ENCODE measurements around the gene DBI.
A peak's percentile ranks its signal among the peaks of the same experiment; 100 is the strongest.

The DBI gene

DNA sequence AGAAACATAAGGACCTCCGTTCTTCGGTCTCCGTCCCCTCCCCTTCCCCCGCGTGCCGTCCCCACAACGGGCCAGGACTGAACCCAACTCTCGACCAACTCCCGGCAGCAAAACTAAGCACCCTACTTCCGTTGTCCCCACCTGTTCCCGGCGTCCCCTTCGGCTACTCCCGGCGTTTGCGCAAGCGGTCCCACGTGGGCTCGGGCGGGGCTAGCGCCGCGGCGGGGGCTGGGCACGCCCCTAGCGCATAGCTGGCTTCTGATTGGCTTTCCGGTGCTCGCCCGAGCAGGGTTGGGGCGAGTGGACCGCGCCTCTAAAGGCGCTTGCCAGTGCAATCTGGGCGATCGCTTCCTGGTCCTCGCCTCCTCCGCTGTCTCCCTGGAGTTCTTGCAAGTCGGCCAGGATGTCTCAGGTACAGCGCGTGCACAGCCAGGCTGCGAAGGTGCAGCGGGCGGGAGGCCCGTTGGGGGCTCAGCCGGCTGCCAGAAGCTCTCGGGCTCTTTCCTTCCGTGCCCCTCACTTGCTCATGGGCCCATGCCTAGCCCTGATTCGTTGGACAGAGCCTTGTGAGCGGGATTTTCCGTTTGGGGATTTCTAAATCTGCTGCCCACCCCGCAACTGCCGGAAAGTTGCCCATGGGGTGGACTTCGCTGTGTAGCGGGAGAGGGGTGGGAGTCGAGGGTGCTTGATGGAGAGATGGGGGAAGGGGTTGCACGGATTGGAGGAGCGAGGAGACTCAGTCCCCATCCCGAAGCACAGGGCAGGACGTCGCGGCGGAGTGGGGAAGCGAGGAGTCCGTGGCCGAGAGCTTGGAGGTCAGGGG is at the start of gene DBI, which contains the start of gene C2orf76:
Gene DBI (plus strand): TSS at position 329 of the 823 bp plus-strand sequence. CDS start 75 bp downstream, at position 404.
Gene C2orf76 (minus strand): TSS at position 186 of the 823 bp plus-strand sequence. CDS start 26,875 bp downstream, outside the sequence.
- peak; percentile 95 for DNase-seq

DNA sequence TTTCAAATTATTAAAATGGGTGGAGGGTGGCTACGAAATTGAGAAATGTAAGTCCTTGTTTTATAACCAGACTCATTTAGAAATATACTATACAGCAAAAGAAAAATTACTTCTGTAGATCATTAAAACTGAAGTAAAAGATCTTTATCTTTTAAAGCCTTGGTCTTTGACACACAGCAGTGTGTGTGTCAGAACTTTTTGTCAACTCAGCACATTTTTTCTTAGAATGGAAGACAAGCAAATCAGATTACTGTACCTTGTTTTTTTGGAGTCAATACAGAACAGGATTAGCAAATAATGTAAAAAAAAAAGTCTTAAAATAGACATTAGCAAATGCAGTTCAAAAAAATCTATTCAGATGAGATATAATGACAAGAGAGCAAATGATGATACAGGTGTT is 49.2 kb upstream of the DBI start:
- no peak for DNase-seq

DNA sequence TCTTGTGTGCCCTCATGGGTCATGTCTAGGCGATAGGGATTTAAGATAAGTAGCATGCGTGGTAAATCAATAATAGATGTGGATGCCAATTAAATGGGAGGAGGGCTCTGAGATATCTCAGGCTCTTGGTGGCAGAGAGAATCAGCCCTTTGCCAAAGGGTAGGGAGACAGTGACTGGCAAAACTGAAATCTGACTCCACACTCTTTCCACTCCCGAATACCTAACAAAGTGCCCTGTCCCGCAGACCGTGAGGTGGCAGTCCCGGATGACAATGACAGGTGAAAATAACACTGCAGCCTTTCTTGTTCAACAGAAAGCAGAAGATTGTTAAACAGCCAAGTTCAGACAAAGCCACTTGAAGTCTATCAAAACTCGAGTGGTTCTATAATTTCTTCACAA is 47.2 kb upstream of the DBI start:
- DNase-seq: no peak

DNA sequence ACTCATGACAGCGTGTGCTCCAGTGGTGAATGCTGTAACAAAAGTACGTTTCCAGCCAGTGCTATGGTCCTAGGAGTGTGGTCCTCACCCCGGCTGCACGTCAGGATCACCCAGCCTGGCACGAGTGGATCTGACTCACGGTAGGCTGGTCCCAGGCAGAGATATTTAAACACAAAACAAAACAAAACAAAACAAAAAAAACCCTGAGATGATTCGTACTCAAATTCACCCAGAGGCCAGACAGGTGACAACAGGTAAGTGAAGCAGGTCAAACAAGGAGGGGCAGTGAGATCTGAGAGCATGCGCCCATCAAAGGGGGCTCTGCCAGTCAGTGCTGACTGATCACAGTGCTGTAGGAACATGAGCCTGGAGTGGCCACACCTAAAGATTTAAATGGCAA is 43.3 kb upstream of the DBI start:
- no peak for DNase-seq

DNA sequence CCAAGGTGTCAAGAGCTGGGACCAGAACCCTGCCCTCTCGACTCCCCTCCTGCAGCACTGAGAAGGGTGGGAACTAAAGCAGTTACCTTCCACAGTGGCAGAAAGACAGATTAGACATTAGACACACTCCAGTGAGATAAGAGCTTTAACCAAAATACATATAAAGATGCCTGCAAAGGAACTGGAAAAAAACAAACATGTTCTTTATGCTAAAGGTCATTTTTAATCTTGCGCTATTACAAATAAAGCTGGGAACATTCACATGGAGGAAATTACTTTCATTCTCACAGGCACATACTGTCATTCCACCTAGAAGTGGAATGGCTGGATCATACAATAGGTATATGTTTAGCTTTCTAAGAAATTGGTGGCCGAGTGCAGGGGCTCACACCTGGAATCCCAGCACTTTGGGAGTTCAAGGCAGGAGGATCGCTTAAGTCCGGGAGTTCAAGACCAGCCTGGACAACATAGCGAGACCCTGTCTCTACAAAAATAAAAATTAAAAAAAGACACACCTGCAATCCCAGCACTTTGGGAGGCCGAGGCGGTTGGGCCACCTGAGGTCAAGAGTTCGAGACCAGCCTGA is 42.0 kb upstream of the DBI start:
- no peak for DNase-seq

DNA sequence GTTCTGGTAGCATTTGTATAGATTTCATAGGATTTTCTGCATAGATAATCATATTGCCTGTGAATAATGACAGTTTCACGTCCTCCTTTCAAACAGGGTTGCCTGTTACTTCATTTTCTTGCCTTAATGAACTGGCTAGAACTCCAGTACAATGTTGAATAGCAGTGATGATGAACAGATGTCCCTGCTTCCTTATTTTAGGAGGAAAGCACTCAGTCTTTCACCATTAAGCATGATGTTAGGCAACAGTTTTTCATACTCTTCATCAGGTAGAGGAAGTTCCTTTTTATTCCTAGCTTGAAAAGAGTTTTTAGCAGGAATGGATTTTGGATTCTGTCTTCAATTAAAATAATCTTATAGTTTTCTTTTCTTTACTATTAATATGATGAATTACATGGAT is 39.8 kb upstream of the DBI start:
- no peak for DNase-seq

DNA sequence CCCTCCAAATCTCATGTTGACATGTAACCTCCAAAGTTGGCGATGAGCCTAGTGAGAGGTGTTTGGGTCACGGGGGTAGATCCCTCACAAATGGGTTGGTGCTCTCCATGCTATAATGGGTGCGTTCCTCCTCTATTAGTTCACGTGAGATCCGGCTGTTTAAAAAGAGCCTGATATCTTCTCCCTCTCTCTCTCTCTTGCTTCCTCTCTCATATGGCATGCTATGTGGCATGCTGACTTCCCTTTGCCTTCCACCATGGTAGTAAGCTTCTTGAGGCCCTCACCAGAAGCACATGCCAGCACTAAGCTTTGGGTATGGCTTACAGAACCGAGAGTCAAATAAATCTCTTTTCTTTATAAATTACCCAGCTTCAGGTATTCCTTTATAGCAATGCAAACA is 39.3 kb upstream of the DBI start:
- no peak for DNase-seq

DNA sequence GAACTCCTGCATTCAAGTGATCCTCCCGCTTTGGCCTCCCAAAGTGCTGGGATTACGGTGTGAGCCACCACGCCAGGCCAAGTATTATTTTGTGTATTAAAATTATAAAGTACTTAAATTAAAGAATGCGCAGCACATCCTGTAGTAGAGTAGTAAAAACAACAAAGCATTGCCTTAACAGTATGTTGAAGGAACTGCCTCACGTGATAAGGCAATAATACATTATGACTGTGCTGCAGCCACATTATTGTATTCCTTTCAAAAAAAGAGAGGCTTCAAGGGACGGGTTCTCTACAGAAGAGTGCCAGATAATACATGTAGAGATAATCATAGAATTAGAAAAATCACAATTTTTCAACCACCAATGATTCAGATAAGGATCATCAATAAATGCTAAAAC is 33.8 kb upstream of the DBI start:
- DNase-seq: no peak

DNA sequence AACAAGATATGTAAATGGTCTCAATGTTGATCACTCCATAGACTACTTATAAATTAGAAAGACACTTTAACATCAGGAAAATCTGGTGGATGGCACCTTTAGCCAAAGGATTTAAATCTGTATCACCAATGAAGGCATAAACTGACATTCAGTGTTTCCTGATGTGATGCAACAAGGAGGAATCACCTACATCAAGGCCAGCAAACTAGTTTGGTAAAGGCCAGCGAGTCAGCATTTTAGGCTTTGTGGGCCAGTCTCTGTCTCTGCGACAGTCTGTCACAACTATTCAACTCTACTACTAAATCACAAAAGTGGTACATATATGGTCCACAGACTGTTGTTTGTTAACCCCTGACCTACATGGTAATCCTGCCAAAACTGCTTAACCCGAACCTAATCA is 33.4 kb upstream of the DBI start:
- DNase-seq: no peak

DNA sequence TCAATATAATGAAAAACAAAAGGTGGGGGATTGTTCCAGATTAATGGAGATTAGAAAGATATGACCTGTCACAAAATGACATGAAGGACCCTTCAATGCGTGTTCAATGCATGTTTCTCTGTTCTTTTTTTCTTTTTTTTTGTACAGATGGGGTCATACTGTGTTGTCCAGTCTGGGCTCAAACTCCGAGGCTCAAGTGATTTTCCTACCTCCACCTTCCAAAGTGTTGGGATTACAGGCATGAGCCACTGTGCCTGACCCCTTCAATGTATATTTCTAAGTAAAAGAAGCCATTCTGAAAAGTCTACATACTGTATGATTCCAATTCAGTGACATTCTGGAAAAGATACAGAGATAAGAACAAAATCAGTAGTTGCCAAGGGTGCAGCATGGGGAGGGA is 32.9 kb upstream of the DBI start:
- no peak for DNase-seq

DNA sequence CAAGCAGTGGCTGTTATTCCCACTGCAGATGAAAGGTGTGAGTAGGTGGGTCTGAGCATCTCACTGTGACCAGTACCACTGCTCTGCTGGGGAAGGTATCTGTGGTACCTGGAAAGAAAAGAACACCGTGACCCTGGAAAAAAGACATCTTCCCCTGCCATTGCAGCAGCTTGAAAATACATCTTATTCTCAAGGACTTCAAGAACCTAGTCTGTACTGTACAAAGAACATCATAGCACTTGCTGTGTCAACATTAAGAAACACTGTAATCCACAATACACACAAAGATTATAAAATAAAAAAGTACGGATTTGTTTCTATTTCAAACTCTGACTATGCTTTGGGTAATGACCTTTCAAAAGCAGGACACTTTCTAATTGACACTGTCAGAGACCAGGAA is 29.0 kb upstream of the DBI start:
- no peak for DNase-seq

DNA sequence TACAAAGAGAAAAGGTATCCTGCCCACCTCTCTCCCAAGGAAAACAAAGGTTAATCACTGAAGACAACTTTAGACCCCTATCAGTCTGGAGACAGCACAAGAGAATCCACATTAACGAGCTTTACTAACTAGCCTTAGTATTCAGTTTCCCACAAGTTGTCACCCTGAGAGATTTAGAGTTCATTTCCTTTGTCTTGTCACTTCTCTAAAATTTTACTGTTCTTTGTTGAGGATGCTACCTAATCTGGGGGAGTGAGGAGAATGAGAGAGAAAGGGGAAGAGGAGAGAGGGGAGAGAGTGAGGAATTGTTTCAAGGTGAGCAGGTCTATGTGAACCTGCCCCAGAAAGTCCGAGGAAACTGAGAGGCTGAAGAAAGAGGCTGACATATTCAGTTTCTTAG is 28.5 kb upstream of the DBI start:
- DNase-seq: no peak

DNA sequence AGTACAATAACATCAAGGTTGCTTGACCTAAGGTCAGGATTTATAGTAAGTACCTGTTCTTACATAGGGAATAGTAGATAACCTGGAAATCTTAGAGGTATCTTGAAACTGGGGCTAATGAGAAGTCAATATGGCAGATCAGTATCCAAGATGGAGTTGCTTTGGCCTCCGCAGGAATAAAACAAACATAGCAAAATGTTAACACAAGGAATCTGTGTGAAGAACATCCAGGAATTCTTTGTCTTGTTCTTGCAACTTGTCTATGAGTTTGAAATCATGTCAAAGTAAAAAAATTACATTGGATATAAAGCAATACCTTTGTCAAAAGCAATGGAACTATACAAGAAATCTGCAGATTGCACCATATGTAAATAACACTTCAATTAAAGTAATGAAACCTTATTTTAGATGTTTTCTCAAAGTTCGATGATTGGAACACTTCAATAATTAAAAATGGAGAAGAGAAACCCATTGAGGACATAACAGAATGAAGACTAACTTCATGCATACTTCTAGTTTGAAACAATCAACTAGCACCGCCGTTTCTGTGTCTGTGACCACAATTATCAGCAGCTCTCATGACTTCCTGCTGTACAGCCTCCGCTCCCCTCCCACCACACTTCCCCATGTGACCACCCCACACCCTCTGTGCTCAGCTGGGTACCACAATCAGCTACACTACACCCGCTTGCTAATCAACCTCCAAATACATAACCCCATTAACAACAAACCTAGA is 27.8 kb upstream of the DBI start:
- peak; percentile 60 for DNase-seq

DNA sequence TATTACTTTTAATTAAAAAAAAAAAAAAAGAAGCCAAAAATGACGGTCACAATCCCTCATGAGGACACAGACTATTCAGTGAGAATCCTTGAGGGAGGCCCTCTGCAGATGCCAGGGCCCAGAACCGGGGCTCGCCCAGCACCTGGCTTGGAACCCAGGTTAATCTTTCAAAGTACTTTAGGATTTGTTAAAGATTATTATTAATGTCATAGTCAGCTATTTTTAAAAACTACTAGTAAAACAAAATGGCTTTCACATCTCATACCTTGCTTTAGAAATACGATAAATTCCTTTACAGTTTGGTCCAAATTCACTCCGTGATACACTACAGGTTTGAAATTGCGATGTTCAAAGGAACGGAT is 27.2 kb upstream of the DBI start:
- DNase-seq: no peak

DNA sequence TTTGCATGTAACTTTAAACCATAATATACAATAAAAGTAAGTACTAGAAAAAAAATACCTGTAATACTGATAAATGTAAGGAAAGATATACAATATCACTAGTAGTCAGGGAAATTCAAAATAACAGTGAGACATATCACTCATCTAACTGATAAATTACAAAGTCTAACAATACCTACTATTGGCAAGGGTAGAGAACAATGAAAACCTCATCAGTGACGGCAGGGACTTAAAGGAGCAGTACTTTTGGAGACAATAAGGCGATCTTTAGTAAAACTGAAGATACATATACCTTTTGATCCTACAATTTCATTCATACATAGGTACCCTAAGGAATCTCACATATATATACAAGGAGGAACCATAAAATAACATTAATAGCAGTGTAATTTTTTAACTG is 25.1 kb upstream of the DBI start:
- DNase-seq: no peak

DNA sequence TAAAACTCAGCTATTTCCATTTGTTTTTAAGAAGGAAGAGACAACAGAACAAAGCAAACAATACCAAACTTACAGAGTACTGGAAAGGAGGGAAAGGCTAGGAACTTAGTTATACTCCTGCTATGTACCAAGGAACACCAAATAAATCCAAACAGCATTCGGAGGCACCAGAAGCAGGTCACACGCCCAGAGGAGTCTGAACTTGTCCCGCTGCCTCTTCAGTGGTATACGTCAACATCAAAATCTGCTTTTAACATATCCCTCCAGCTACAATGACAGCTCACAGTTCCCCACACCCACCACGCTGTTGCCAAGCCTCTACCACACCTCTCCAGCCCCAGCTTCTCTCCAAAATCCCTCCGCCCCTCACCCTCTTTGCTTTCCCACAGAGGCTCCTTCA is 17.5 kb upstream of the DBI start:
- no peak for DNase-seq

DNA sequence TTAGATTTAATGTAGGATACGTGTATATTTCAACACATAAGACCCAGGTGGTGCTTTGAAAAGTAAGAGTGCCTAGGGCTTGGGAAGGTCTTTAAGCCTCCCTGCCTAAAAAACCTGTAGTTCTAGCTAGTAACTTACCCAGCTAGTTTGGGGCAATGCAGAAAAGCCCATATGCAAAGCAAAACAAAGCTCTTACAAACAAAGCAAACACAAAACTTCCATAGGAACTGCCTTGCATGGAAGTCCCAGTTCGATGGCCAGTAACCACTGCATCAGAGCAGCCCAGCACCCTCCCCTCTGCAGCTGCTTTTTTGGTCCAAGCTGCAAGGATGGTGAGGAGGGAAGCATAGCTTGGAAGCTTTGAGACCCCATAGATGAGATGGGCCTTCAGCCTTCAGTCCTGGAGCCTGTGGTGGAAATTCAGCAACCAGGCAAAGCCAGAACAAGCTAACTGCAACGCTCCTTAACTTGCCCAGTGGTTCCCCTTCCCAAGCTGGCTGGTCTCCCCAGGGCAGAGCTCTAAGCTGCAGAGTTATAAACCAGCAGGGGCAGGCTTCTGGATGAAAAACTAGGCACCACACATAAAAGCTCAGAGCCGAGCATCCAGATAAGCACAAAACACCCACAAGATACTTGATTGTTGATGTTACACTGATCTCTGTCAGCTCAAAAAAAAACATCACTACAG is 16.3 kb upstream of the DBI start:
- DNase-seq: no peak

DNA sequence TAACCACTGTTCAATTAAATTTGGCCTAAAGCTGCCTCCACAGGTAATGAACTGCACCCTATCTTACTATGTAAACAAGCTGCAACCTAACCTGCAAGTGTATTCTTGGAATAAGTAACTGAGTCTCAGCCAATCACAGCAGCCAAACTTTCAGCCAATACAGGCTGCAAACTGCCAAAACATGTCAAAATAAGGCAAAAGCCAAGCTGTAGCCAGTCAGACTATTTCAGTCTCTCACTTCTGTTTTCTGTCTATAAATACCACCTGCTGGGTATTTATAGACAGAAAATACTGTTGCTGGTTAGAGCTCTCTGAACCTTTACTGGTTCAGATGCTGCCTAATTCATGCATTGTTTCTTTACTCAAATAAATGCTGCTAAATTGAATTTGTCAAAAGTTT is 14.4 kb upstream of the DBI start:
- DNase-seq: no peak

DNA sequence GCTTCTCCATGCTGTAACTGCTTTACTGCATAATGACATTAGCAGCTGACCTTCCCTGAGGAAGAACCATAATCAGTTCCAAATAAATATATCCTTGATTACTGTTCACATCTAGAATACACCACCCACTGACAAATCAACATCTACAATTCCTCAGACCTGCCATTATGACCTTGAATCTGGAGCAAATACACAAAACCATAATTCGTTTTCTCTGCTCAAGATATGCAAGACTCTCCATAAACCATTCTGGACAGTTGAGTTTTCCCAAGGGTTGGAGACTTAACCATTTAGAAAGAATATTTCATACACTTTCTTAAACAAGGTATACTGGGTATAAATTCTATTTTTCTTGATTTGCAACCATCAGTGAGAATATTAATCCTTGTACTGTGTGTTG is 11.9 kb upstream of the DBI start:
- DNase-seq: no peak

DNA sequence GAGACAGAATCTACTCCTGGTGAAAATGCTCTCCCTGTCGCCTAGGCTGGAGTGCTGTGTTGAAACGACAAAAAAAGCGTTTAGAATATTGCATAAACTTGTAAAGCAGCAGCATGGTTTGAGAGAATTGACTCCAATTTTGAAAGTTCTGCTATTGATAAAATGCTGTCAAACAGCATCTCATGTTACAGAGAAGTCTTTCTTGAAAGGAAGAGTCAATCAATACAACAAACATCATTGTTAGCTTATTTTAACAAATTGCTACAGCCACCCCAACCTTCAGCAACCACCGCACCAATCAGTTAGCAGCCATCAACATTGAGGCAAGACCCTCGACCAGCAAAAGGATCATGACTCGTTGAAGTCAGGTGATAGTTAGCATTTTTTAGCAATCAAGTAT is 7.0 kb upstream of the DBI start:
- DNase-seq: no peak

DNA sequence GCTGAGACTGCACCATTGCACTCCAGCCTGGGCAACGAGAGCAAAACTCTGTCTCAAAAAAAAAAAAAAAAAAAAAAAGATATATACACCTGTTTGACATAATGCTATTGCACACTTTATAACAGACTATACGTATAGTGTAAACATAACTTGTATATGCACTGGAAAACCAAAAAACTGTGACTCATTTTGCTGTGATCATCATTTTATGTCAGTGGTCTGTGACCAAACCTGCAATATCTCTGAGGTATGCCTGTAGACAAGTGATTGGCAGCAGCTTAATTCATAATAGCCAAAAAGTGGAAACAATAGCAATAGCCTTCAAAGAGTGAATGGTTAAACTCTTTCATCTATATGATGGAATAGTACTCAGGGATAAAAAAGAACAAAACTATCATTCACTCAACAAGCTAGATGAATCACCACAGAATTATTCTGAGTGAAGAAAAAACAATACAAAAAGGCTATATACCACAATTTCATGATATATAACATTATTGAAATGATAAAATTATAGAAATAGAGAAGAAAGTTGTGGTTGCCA is 6.3 kb upstream of the DBI start:
- no peak for DNase-seq

DNA sequence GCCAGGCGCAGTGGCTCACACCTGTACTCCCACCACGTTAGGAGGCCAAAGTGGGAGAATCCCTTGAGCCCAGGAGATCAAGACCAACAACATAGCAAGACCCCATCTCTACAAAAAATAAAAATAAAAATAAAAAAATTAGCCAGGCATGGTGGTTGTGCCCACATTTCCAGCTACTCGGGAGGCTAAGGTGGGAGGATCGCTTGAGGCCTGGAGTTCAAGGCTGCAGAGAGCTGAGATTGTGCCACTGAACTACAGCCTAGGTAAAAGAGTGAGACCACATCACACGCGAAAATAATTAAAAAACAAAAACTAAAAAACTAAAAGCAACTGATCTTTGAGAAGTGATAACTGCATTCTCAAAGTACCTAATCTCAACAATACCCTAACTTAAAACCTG is 2.0 kb upstream of the DBI start:
- DNase-seq: no peak

DNA sequence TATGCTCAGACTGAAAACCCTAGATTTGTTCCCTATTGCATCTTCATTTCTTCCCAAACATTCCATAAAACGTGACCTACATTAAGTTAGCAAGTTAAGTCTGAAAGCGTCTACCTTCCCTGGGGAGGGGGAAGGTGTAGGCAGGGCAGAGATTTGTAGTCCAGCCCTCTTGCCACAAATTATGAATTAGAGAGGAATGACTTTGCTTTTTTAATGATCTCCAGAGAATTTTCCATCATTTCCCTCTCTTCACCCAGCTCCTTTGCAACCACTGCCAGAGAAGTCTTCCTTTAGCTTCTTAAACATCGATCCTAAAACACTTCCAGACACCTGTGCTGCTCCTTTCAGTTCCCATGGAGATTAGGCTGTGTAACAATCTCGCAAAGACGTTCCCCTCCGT is 1.3 kb upstream of the DBI start:
- DNase-seq: no peak
